Fibroblast of mammary gland (primary cell): Measurements from ENCODE around the gene CMTR1.
A peak's percentile ranks its signal among the peaks of the same experiment; 100 is the strongest.
"Not testable (repeated sequence)": the region's sequence is repeated elsewhere in the genome, so short reads cannot be mapped to it uniquely, and the experiment has no call there.

Source experiments
- DNase-seq: peaks from one replicate; pipeline ENCODE4 v3.0.0-alpha.2; 2010; ENCODE audit warnings: low read depth
- H3K4me3 ChIP-seq: 2 replicates; pipeline ENCODE4 v1.5.1; 2011; ENCODE audit warnings: low read depth, mild to moderate bottlenecking, low read length, moderate library complexity; ENCODE audit not compliant: control insufficient read depth
- TF ChIP-seq, protein P1 (sequence below): conservative IDR thresholded peaks from 2 replicates; pipeline ENCODE4 v1.5.1; 2011; ENCODE audit warnings: low read depth, low read length, inconsistent platforms; ENCODE audit not compliant: control insufficient read depth, insufficient read depth

Gene CMTR1

DNA sequence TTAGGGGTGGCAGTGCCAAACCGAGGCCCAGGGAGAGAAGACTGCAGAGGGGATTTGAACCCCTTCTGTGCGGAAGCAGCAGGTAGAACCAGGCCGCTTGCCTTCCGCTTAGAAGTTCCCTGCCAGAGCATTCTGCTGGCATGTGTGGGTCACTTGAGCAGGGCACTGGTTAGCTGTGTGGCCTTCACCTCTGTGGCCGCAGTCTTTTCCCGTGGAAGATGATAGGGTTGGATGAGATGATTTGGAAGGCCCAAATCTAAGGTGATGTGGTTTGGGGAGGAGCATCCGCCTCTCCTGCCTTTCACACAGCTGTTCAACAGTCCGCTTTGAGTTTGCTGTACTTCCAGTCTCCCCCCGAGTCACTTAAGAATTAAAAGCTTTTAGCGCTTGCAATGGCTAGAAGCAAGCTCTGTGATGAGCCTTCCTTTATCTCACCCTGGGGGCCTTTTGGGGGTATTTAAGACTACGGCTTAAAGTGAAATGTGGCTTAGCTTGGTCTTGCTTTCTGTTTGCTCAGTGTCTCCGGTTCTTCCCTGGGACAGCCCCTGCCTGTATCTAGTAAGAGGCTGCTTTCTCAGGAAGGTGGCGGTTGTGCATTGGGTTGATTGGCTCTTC lies 743 bp downstream of the CMTR1 start:
- TF ChIP-seq, protein P1, sequence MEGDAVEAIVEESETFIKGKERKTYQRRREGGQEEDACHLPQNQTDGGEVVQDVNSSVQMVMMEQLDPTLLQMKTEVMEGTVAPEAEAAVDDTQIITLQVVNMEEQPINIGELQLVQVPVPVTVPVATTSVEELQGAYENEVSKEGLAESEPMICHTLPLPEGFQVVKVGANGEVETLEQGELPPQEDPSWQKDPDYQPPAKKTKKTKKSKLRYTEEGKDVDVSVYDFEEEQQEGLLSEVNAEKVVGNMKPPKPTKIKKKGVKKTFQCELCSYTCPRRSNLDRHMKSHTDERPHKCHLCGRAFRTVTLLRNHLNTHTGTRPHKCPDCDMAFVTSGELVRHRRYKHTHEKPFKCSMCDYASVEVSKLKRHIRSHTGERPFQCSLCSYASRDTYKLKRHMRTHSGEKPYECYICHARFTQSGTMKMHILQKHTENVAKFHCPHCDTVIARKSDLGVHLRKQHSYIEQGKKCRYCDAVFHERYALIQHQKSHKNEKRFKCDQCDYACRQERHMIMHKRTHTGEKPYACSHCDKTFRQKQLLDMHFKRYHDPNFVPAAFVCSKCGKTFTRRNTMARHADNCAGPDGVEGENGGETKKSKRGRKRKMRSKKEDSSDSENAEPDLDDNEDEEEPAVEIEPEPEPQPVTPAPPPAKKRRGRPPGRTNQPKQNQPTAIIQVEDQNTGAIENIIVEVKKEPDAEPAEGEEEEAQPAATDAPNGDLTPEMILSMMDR: no peak
- peak; percentile 18 for DNase-seq
- peak overlapping the region; percentile 61 for H3K4me3 ChIP-seq

DNA sequence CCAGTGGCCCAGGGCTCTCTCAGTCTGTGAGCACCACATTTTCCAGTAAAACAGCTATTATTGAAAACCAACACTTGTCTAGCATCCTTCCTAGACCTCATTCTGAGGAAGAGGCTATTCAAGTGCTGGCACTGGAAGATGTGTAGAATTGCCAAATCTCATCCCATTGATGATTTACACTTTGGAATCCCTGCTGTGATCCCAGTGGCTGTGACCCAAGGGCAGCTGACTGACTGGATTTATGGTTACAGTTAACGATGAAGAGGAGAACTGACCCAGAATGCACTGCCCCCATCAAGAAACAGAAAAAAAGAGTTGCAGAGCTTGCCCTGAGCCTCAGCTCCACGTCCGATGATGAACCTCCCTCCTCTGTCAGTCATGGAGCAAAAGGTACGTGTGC lies 2.4 kb downstream of the CMTR1 start:
- DNase-seq: peak; percentile 24
- TF ChIP-seq, protein P1: no peak

GRCh38 chr6:37435816-37436215 lies 2.8 kb downstream of the CMTR1 start:
- TF ChIP-seq, protein P1: peak; percentile 16
- H3K4me3 ChIP-seq: no peak overlapping the region
- DNase-seq: peak; percentile 23

More for the DNA sequence above, 2.4 kb downstream of the CMTR1 start:
- H3K4me3 ChIP-seq: no peak overlapping the region

GRCh38 chr6:37438930-37439329 lies 5.9 kb downstream of the CMTR1 start:
- DNase-seq: peak; percentile 23
- TF ChIP-seq, protein P1: no peak
- H3K4me3 ChIP-seq: no peak overlapping the region

DNA sequence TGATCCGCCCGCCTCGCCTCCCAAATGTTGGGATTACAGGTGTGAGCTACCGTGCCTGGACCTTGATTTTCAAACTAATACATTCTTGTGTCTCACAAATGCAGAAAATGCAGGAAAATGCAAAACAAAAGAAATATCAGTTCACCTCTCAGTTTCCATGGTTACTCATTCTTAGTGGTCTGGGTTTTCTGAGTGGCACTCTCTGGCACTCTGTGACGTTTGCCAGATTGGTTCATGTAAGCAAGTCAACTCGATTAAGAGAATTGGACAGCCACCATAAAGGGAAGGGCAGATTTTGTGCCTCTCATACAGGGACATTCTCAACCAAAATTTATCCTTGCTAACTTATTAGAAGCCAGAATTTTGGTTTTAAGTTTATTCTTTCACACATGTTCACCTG lies 8.6 kb downstream of the CMTR1 start:
- H3K4me3 ChIP-seq: no peak overlapping the region
- TF ChIP-seq, protein P1: no peak
- DNase-seq: no peak

- no peak for DNase-seq
- TF ChIP-seq, protein P1: no peak
- no peak overlapping the region for H3K4me3 ChIP-seq
Measured at GRCh38 chr6:37442416-37443215, 9.6 kb downstream of the CMTR1 start.

- not testable (repeated sequence) for H3K4me3 ChIP-seq, DNase-seq
Measured at GRCh38 chr6:37443216-37443542, 10.2 kb downstream of the CMTR1 start.
